GM19397 (cell line): Measurements from ENCODE around the gene LDLRAD4.

ENCODE experiments used
- ATAC-seq: cut with Tn5 transposase; IDR thresholded peaks from one replicate; pipeline ENCODE4 v1.9.1; 2021; ENCODE audit warnings: mild to moderate bottlenecking, moderate library complexity; ENCODE audit not compliant: unreplicated experiment

LDLRAD4 gene

DNA sequence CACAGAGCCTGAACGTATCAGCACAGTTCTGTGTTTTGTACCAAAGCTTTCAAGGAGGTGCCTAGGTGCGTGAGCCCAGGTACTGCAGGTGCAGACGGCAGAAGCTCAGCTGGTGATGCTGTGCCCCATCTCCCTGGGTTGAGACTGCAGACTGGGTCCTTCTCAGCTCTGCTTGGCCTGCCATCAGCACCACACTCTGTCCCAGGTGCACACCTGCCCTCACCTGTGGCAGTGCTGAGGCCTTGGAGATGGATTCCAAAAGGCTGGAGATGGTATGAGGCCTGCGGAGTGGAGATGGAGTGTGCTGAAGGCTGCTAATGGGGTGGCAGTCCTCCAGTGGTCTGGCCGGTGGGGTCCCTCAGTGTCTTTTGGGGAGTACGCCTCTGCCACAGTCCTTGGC lies 9.3 kb downstream of the LDLRAD4 start:
- ATAC-seq, result no peak

DNA sequence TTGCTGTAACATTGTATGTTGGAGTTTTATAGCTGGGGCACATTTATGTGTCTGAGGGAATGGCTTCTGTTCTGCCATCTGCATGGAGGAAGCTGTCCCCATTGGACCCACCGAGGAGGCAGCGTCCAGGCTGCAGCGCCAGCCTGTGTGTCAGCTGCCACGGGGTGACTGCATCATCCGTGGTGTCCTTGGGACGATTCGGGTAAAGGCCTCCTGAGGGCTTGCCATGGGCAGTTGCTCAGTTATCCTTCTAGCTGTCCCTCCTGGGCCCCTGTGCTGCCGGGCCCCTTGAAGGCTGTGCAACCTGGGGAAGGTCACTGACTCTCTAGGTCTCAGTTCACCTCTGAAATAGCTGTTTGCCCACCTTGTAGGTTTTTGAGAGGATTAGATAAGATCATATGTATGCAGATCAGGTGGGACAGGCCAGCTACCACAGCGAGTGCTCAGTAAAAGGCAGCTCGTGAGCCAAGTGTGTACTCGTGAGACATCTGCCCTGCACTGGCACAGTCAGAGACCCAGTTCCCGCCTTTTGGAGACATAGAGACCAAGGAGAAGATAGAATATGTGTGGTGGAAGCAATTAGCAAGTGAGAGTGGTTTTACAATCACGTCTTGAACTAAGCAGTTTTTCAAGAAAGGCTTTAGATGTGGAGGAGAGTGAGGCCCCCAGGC lies 10.6 kb downstream of the LDLRAD4 start:
- no peak for ATAC-seq

DNA sequence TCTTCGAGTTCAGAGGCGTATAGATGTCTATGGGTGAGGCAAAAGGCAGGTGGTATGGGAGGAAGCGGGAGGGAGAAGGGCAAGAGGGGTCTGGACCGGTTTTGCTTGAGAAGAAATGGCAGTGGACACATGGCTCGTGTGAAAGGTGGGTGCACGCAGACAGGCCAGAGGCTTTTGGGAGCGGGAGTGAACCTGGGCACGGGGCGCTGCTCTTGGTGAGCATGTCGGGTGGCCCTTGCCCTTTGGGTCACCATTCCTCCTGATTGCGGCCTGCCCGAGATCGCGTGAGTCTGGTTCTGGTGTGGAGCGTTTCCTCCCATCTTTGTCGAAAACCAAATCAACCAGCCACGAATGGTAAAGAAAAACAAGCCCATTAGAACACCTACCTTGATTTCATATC lies 12.6 kb downstream of the LDLRAD4 start:
- no peak for ATAC-seq

DNA sequence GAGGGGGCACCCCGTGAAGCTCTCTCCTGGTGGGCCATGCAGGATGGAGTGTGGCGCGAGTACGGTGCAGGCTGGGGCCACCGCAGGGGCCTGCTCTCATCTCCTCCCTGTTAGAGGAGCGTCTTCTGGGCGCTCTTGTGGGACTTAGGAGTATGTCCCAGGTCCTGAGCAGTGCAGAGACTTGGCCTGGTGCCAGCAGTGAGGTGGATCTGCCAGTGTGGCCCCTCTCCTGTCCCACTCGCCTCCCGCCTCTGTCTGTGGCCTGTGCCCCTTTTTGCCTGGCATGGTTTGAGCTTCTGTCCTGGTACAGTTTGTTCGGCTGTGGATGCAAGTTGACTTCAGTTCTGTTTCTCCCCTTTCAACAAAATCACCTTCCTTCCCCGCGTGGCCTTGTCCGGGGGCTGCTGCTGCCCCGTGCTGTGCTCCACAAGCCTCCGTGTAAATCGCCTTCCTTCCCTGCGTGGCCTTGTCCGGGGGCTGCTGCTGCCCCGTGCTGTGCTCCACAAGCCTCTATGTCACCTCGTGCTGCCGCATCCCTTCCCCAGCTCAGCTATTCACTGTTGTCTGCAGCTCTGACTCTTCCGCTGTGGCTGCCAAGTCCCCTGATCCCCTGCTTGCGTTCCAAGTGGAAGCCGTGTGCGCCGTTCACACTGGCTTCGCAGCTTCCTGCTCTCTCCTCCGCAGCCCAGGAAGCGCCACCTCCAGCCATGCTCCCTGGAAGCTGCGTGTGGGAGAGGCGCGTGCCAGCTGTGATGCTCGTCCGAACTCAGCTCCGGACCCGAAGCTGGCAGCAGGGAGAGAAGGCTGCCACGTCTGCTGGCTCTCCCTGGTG lies 13.7 kb downstream of the LDLRAD4 start:
- ATAC-seq, result no peak

DNA sequence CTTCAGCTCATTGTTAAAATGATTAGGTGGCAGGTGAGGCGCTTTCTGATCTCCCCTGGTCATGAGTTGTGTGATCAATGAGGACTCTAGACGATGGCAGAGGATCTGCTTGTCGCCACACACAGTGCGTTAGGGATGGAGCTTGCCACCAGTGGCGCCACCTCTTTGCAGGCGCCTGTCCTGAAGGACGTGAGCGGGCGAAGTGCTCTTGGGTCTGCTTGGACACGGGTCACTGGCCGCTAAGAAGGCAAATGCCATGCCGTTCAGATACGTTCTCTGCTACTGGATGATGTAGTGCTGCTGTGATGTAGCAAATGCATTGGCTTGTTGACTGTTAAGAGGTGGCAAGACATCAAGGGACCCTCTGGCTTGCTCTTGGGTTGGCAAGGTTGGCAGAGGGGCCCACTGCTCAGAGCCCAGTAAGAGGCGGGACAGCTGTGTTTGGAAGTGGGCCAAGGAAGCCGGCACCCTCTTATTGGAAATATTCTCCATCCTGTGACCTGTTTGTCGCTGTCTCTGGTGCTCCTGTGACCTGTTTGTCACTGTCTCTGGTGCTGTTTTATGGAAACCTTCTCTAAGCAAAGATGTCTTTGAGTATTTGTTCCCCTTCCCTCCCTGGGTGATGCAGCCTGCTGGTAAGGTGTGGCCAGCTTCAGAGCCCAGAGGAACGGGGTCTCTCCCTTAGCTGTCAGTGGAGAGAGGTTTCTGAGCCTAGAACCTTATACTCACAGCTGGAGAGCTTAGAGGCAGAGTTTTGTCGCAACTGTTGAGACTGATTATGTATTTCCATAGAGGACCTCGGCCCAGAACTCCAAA lies 14.6 kb downstream of the LDLRAD4 start:
- ATAC-seq, result no peak

DNA sequence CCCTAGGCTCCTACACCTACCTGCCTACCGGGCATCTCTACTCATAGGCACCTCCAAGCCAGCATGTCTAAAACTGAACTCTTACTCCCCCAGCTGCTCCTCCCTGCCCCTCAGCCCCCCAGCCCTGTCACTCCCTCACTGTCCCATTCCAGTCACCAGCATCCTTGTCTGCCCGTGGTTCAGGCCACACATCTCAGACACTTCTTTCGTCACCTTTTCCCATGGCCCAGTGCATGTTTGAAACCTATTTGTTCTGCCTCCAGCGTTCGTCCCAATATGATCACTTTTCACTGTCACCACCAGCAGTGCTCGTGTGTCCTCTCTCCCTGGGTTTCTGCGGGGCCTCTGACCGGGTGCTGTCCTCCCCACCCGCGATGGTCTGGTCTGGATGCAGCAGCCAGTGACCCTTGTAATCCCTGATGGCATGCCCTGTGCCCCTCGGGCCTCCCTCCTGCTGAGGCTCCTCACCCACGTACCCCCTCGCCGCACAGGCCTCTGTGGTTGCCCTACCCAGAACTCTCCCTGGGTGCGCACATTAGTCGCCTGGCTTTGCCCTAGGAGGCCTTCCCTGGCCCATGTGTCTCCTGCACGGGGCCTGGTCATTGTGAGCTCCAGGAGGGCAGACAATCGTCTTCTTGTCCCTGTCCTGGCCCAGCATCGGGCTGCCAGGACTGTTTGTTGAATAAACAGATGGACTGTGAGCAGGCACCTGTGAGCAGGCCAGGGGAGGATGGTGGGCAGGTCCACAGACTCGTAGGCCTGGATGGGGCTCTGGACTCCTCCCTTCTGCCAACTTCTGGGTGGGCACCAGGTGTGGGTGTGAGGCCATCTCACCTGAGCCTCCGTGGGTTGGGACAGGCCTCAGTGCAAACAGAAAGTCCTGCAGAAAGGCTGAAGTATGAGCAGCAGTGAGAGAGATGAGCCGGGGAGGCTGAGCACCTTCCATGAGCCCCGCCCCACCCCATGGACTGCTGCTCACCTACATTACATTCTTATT lies 15.5 kb downstream of the LDLRAD4 start:
- ATAC-seq, result no peak

DNA sequence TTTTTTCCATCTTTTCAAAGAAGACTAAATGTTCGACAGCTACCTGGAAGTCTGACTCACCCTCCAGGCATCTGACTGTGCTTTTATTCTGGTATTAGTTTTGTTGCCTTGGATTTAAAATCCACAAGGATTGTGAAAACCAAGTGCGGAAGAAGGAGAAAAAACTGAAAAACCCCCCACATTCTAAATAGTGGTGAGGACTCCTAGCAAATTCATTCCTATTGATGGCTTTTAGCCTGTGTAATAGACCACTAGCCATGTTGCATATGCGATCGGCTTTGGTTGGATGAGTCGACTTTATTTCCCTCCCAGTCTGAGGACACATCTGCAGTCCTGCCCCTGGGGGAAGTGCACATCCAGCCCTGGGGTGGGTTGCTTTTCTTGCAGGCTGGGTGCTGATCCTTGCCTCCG lies 16.9 kb downstream of the LDLRAD4 start:
- no peak for ATAC-seq

DNA sequence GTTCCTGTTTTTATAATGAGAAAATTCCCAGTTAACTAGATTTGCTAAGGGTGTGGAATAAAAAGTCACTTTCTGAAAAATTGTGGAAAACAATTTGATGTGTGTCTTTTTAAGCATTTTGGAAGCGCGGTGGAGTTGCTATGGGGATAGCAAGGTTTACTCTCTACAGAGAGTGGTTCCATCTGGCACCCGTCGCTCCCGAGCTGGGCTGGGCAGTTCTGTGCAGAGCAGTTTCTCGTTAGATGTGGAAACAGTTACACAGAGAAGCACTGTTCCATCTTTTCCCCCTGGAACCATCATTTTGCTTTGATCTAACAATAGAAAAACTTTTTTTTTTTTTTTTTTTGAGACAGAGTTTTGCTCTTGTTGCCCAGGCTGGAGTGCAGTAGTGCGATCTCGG lies 17.4 kb downstream of the LDLRAD4 start:
- no peak for ATAC-seq

DNA sequence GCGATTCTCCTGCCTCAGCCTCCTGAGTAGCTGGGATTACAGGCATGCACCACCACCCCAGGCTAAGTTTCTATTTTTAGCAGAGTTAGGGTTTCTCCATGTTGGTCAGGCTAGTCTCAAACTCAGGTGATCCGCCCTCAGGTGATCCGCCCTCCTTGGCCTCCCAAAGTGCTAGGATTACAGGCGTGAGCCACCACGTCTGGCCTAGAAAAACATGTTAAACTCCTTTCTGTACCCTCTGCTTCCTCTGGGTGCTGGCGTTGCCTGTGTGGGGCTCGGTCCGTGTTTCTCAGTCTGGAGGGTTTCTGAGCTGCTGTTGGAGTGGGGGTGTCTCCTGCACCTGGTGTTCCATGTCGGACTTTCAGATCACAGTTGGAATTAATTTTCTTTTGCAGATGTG lies 17.9 kb downstream of the LDLRAD4 start:
- no peak for ATAC-seq

DNA sequence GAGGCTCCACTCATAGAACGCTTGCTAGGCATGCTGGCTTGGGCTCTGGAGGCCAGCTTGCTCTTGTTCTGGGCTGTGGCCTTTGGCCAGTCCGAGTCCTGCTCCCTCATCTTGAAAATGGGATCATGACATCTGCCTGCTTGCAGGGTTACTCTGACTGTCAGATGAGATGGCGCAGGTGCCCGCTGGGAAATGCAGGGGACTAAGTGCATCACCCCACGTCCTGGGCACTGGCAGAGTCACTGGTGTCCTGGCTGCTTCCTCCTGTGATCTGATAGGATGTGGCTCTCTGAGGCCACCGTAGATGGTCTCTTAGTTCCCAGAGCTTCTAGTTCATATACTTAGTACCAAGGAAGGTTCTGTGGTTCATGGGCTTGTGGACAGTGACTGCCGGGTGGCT lies 18.5 kb downstream of the LDLRAD4 start:
- no peak for ATAC-seq

DNA sequence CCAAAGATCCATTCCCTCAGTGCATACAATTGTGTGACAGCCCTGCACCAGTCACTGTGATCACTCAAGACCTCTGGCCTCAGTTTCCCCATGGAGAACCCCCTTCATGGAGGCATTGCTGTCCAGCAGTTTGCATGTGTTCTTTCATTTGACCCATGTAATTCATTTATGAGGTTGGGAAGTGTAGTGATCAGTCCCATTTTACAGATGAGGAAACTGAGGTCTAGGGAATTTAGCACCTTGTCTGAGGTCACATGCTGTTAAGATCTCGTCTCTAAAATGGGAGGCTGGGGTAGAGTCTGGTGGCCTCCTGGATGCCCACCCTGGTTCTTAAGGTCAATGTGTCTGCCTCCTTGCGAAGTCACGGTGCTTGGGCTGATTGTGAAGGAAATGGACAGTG lies 19.1 kb downstream of the LDLRAD4 start:
- no peak for ATAC-seq

DNA sequence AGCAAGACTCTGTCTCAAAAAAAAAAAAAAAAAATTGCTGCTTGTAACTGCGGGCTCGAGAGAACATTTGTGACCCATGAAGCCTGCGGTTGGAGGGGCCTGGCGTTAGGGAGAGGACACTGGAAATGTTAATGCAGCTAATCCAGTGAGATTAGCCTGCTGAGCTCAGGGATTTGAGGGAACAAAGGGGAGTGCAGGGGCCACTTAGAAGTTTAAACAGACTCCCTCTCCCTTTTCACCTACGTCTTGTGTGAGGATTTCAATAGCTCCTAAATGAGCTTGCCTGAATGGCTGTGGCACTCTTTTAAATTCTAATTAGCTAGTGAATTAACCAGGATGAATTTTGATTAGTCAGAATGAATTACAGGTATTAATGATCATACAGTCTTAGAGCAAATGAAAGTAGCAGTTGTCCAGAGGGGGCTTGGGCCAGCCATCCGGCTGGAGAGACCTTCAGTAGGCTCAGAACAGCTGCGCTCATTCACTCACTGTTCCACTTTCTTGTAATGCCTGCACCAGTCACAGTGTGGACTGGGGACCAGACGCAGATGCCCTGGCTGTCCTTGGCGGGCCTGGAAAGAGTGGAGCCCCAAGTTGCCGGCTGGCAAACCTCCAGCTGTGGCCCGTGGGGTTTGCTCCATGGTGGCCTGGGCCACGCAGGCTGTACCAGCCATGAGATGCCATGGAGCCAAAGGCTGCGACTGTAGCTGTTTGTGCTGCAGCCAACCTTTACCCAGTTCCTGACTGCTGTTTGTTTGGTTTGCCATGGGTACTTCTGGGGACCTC lies 20.8 kb downstream of the LDLRAD4 start:
- no peak for ATAC-seq

DNA sequence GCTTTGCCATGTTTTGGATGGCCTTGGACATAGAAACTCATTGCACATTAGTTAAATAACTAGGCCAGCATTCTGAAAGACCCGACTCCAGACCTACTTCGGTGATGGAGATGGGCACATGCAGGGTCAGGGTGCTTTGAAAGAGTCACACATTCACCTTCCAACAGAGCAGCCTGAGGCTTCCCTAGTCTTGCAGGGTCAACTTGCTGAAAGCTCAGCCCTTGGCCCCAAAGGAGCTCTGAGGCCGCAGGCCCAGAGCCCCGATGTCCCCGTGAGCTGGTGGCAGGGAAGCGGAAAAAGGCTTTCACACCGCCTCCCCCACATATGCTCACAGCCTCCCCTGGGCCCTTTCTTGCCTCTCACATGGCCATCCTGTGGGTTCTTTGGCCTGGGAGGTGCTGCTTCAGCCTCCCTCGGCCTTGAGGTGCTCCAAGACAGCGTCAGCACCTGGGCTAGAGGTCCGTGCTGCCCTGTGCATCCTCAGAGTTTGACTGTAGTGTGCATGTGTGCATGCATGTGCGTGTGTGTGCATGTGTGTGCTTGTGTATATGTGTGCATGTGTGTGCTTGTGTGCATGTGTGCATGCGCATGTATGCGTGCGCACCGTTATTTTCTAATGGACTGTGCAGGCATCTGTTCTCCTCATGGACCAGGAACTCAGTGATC lies 21.6 kb downstream of the LDLRAD4 start:
- no peak for ATAC-seq

DNA sequence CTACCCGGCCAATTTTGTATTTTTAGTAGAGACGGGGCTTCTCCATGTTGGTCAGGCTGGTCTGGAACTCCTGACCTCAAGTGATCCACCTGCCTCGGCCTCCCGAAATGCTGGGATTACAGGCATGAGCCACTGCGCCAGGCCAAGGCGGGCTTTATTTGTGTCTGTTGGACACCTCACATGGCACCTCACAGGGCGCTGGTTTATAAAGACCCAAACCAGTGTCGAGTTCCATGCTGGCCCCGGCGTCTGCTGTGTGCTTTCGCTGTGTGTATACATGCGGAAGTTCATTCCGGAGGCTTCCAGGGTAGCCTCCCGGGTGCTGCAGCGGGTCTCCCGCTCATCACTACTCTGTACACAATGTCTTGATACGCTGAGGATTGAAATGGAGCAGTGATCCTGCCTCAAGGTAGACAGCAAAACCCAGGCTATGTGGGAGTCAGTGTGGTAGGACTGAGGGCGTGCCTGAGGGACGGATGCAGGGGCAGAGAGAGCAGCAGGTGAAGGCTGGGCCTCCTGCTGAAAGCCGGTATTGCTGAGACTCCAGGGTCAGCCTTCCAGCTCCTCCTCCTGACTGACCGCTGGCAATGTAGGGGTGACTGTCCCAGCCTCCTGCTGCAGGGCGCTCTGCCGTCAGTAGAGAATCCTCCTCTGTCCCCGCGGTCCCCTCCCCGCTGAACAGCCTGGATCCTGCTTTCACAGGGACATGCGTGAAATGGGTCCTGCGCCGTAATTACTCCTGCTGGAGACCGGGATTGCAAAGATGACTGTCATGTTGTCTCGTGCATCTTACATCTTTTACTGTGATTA lies 22.7 kb downstream of the LDLRAD4 start:
- no peak for ATAC-seq

DNA sequence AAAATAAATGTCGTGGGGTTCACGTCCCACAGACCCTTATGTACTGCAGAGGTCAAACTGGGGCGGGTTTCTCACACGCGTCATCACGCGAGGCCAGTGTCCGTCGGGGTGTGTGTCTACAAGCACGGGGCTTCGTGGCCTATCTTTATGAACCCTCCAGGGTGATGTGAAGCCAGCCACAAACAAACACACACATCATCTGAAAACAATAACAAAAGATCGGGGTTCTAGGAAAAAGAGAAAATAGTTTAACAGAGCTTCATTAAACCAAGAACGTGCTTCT lies 23.3 kb downstream of the LDLRAD4 start:
- no peak for ATAC-seq

DNA sequence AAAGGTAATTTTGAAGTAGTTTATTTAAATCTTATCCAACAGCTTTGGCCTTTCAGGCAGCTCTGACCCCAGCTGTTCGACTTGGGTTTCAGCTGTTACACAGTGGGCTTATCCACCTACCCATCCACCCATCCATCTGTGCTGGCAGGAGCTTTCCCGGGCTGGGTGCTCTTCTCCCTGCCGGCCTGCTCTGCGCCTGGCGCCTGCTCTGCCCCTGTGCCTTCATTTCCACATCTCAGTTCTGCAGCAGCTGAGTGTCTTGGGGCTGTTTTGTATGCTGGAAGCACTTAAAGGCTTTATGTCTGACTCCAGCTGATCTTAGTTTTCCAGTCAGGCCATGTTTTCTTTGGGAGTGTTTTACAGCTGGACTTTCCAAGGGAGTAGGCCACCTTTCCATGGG lies 24.2 kb downstream of the LDLRAD4 start:
- no peak for ATAC-seq

DNA sequence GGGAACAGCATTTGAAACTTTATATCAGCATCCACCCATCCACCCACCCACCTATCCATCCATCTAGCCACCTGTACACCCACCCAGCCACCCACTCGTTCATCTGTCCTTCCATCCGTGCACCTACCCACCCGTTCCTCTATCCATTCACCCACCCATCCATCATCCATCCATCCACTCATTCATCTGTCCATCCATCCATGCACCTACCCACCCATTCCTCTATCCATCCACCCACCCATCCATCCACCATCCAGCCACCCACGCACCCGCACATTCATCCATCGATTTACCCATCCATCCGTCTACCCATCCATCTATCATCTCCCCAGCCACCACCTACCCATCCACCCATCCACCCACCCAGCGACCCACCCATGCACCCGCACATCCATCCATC lies 24.8 kb downstream of the LDLRAD4 start:
- ATAC-seq, result no peak

DNA sequence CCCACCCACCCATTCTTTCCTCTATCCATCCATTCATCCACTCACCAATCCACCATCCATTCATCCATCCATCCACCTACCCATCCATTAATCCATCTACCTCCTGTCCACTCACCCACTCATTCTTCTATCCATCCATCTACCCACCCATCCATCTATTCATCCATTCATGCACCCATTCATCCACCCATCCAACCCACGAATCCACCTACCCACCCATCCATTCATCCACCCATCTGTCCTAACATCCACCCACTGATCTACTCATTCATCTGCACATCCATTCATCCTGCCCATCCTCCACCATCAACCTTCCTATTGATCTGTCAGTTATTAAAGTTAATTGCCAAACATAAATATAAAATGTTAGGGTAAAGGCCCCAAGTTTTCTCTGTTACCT lies 25.6 kb downstream of the LDLRAD4 start:
- no peak for ATAC-seq
